ENCODE results near the gene STPG3. TPM values are rescaled to one million over a fixed set of nuclear protein-coding genes. Genes with fewer than 3 reads are reported as not detected.

Gene STPG3
- total and polyA plus RNA-seq, 10 donors, result not detected

- peak overlapping the region in 6 of 8 donors; percentile 92 to 95 (median 94) for H3K27ac ChIP-seq
- H3K9me3 ChIP-seq, result no peaks in the 10 kb centered on the region
- TF ChIP-seq POLR2A (IDR thresholded peaks at IDR 0.05) (no peak), POLR2AphosphoS5 (IDR thresholded peaks at IDR 0.05) (peak in 1 of 3 donors; percentile 23), CTCF (IDR thresholded peaks at IDR 0.05 in 8 of 11, conservative IDR thresholded peaks at IDR 0.05 in 3 of 11) (no peak)
- H3K4me3 ChIP-seq, result peak overlapping the region; percentile 54 to 91 (median 66)
- 87 to 97% (median 89%) methylated on average over 107 to 139 of the region's 139 CpGs for WGBS, 5 donors
- intact Hi-C loops (cut with DNase I; ENCODE audit: low total_unique reads), result no loop called here
- DNase-seq, result peak; percentile 78
- H3K27me3 ChIP-seq (replicated peaks in 1 of 7), result no peaks in the 10 kb centered on the region
- H3K36me3 ChIP-seq, result peaks cover 0 to 56% (median 23%) of the 10 kb centered on the region in 6 donors
- H3K4me1 ChIP-seq, result peaks cover 11 to 94% (median 84%) of the 10 kb centered on the region in 6 donors
Measured at GRCh38 chr9:137278721-137279711, 27.9 kb downstream of the STPG3 start.

- intact Hi-C loops (cut with DNase I; ENCODE audit: low total_unique reads), result no loop called here
- TF ChIP-seq POLR2A (IDR thresholded peaks at IDR 0.05) (no peak), POLR2AphosphoS5 (IDR thresholded peaks at IDR 0.05) (peak in 1 of 3 donors; percentile 51)
- DNase-seq, result peak; percentile 79
- Histone ChIP-seq H3K27me3 (replicated peaks in 1 of 7) (no peaks in the 10 kb centered on the region), H3K4me3 (peak overlapping the region in 1 of 8 donors; percentile 36), H3K36me3 (peaks cover 0 to 63% (median 23%) of the 10 kb centered on the region in 6 donors), H3K9me3 (no peaks in the 10 kb centered on the region), H3K27ac (peak overlapping the region in 1 of 8 donors; percentile 8), H3K4me1 (peaks cover 11 to 87% (median 81%) of the 10 kb centered on the region in 6 donors)
- WGBS, 5 donors, result 86 to 93% (median 89%) methylated on average over 35 to 41 of the region's 41 CpGs
Measured at GRCh38 chr9:137279741-137280473, 28.8 kb downstream of the STPG3 start.

- peak overlapping the region in 2 of 8 donors; percentile 1 to 45 for H3K27ac ChIP-seq
- peak overlapping the region in 1 of 8 donors; percentile 36 for H3K4me3 ChIP-seq
- peaks cover 0 to 4% (median 0%) of the 10 kb centered on the region in 8 donors for H3K9me3 ChIP-seq
- peaks cover 11 to 86% (median 75%) of the 10 kb centered on the region in 6 donors for H3K4me1 ChIP-seq
- intact Hi-C loops (cut with DNase I; ENCODE audit: low total_unique reads), result no loop called here
- 47 to 68% (median 63%) methylated on average over 55 to 85 of the region's 85 CpGs for WGBS, 5 donors
- H3K27me3 ChIP-seq (replicated peaks in 1 of 7), result no peaks in the 10 kb centered on the region
- TF ChIP-seq CTCF (IDR thresholded peaks at IDR 0.05 in 8 of 11, conservative IDR thresholded peaks at IDR 0.05 in 3 of 11), result peak in 6 of 11 experiments; percentile 10 to 41 (median 35)
- no peak for TF ChIP-seq POLR2A (IDR thresholded peaks at IDR 0.05)
- no peak for TF ChIP-seq POLR2AphosphoS5 (IDR thresholded peaks at IDR 0.05)
- peaks cover 0 to 63% (median 23%) of the 10 kb centered on the region in 6 donors for H3K36me3 ChIP-seq
- DNase-seq, result peak; percentile 74
Measured at GRCh38 chr9:137280474-137281344, 29.6 kb downstream of the STPG3 start.

All from spleen (tissue), 11 donors.